ENCODE data around the gene EME1. TPM values are rescaled to one million over a fixed set of nuclear protein-coding genes. Genes with fewer than 3 reads are reported as not detected.

EME1 gene
- polyA plus RNA-seq, 1 of the 3 experiments (the other 2 are of a cell fraction), result 16.9 TPM

GRCh38 chr17:50328363-50329325 lies 44.4 kb upstream of the EME1 start:
- no peak overlapping the region for H3K9ac ChIP-seq
- no peaks in the 10 kb centered on the region for H3K79me2 ChIP-seq (ENCODE audit: insufficient read depth)
- H3K27ac ChIP-seq (ENCODE audit: low read depth in 2 of 2, low read length in 1 of 2), result no peak overlapping the region
- peaks cover 11% of the 10 kb centered on the region for H3F3A ChIP-seq (replicated peaks; ENCODE audit: insufficient read depth)
- no peaks in the 10 kb centered on the region for H3K36me3 ChIP-seq (replicated peaks in 1 of 2; ENCODE audit: control insufficient read depth in 1 of 2, insufficient read depth in 2 of 2, low read length in 1 of 2)
- CTCF ChIA-PET, result interaction anchor here (1.0 to 2.0 kb wide), 4 partner anchors 12 to 127 kb away, joined by 3 to 5 read pairs (median 3); partner anchors contain the start of gene COL1A1
- no peaks in the 10 kb centered on the region for H3K9me2 ChIP-seq
- TF ChIP-seq MXI1 (IDR thresholded peaks at IDR 0.05; ENCODE audit: low read depth, low read length) (no peak), ELF1 (IDR thresholded peaks at IDR 0.05) (no peak), NFIC (IDR thresholded peaks at IDR 0.05; ENCODE audit: borderline replicate concordance) (no peak), PBX3 (IDR thresholded peaks at IDR 0.05) (no peak), ZBTB33 (IDR thresholded peaks at IDR 0.05; ENCODE audit: borderline replicate concordance, low read depth) (no peak), CHD2 (IDR thresholded peaks at IDR 0.05; ENCODE audit: low read length, partially characterized antibody) (no peak), MAX (IDR thresholded peaks at IDR 0.05; ENCODE audit: low read depth) (no peak), RFX5 (IDR thresholded peaks at IDR 0.05; ENCODE audit: low read length) (no peak), JUND (IDR thresholded peaks at IDR 0.05) (no peak), GABPA (IDR thresholded peaks at IDR 0.05; ENCODE audit: low read depth) (no peak), SIN3A (IDR thresholded peaks at IDR 0.05; ENCODE audit: borderline replicate concordance, low read depth, low read length) (no peak), RCOR1 (IDR thresholded peaks at IDR 0.05; ENCODE audit: low read length) (no peak)
- TF ChIP-seq, protein P1, sequence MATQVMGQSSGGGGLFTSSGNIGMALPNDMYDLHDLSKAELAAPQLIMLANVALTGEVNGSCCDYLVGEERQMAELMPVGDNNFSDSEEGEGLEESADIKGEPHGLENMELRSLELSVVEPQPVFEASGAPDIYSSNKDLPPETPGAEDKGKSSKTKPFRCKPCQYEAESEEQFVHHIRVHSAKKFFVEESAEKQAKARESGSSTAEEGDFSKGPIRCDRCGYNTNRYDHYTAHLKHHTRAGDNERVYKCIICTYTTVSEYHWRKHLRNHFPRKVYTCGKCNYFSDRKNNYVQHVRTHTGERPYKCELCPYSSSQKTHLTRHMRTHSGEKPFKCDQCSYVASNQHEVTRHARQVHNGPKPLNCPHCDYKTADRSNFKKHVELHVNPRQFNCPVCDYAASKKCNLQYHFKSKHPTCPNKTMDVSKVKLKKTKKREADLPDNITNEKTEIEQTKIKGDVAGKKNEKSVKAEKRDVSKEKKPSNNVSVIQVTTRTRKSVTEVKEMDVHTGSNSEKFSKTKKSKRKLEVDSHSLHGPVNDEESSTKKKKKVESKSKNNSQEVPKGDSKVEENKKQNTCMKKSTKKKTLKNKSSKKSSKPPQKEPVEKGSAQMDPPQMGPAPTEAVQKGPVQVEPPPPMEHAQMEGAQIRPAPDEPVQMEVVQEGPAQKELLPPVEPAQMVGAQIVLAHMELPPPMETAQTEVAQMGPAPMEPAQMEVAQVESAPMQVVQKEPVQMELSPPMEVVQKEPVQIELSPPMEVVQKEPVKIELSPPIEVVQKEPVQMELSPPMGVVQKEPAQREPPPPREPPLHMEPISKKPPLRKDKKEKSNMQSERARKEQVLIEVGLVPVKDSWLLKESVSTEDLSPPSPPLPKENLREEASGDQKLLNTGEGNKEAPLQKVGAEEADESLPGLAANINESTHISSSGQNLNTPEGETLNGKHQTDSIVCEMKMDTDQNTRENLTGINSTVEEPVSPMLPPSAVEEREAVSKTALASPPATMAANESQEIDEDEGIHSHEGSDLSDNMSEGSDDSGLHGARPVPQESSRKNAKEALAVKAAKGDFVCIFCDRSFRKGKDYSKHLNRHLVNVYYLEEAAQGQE (IDR thresholded peaks at IDR 0.05; ENCODE audit: low read depth, low read length), result no peak
- H4K20me1 ChIP-seq (ENCODE audit: insufficient read depth), result no peaks in the 10 kb centered on the region
- WGBS (ENCODE audit: low lambda C conversion rate), result 82% methylated on average over 21 of the region's 21 CpGs
- no peak overlapping the region for H2AFZ ChIP-seq (ENCODE audit: low read depth)
- DNase-seq, result no peak
- no peak overlapping the region for H3K4me3 ChIP-seq (ENCODE audit: low read depth in 2 of 2, low read length in 1 of 2)
- peaks cover 0 to 14% of the 10 kb centered on the region in 2 experiments; a peak in 3 of 4 replicates for H3K4me1 ChIP-seq (ENCODE audit: control insufficient read depth in 1 of 2, insufficient read depth in 2 of 2, low read depth in 1 of 2, low read length in 1 of 2)
- no peak overlapping the region for H3K4me2 ChIP-seq
- POLR2A ChIA-PET, result interaction anchor here (1.1 kb wide), 1 partner anchor 18 kb away, joined by 3 read pairs; no protein-coding TSS in a partner anchor
- no peaks in the 10 kb centered on the region for H3K9me3 ChIP-seq
- no peaks in the 10 kb centered on the region for H3K27me3 ChIP-seq (ENCODE audit: insufficient read depth)
